SK-N-SH (cell line): ENCODE data around the gene SEPTIN2. TPM values are rescaled to one million over a fixed set of nuclear protein-coding genes. Genes with fewer than 3 reads are reported as not detected.

Experiments
- CTCF ChIA-PET: fragments of 300-600, 350-600 bp; formaldehyde crosslinking; extraction: SDS; loops from one replicate; lab custom pipeline; 2021; lab: Yijun Ruan, JAX
- POLR2A ChIA-PET: fragments of 350-600 bp; sonication (Branson Sonifier 250); formaldehyde crosslinking; extraction: SDS; loops from one replicate; lab custom pipeline; 2020; ENCODE audit warnings: antibody characterized with exemption, inconsistent platforms; lab: Yijun Ruan, JAX
- DNase-seq: peaks from one replicate; pipeline ENCODE4 v3.0.0; 2012
- H2AFZ ChIP-seq: fragments of 200-600 bp; sonication (generic); 2 replicates; pipeline ENCODE4 v1.8.1; 2016; ENCODE audit warnings: antibody characterized with exemption, mild to moderate bottlenecking, low read depth
- H3F3A ChIP-seq: fragments of 200-600 bp; sonication (generic); replicated peaks from 2 replicates; pipeline ENCODE3; 2016; ENCODE audit warnings: antibody characterized with exemption, mild to moderate bottlenecking; ENCODE audit not compliant: insufficient read depth
- H3K27ac ChIP-seq, 2 experiments: fragments of 200-500 bp in 1 of 2; fragments of 200-600 bp in 1 of 2; sonication (Bioruptor generic) in 1 of 2; sonication (generic), shearing (Covaris generic) in 1 of 2; 2 replicates each; pipeline versions ENCODE4 v1.5.1 to v1.6.1; 2014 to 2016; ENCODE audit warnings: low read depth in 2 of 2, inconsistent platforms in 1 of 2, low read length in 1 of 2, mild to moderate bottlenecking in 1 of 2, mixed read lengths in 1 of 2
- H3K27me3 ChIP-seq: fragments of 200-600 bp; sonication (generic), shearing (Covaris generic); 2 replicates; pipeline ENCODE4 v1.6.1; 2016; ENCODE audit warnings: mixed run types; ENCODE audit not compliant: insufficient read depth
- H3K36me3 ChIP-seq, 2 experiments: fragments of 200-500 bp in 1 of 2; fragments of 200-600 bp in 1 of 2; sonication (Bioruptor generic) in 1 of 2; sonication (generic) in 1 of 2; replicated peaks in 1 of 2; 2 replicates each; pipeline versions ENCODE3 to v1.5.1; 2014 to 2016; ENCODE audit warnings: low read length in 1 of 2, mild to moderate bottlenecking in 1 of 2; ENCODE audit not compliant: insufficient read depth in 2 of 2, control insufficient read depth in 1 of 2
- H3K4me1 ChIP-seq, 2 experiments: fragments of 200-500 bp in 1 of 2; fragments of 200-600 bp in 1 of 2; sonication (Bioruptor generic) in 1 of 2; sonication (generic), shearing (Covaris generic) in 1 of 2; 2 replicates each; pipeline versions ENCODE4 v1.5.1 to v1.6.1; 2014 to 2016; ENCODE audit warnings: low read depth in 1 of 2, low read length in 1 of 2, mixed run types in 1 of 2; ENCODE audit not compliant: insufficient read depth in 2 of 2, control insufficient read depth in 1 of 2
- H3K4me2 ChIP-seq: fragments of 200-600 bp; sonication (generic), shearing (Covaris generic); 2 replicates; pipeline ENCODE4 v1.6.1; 2017; ENCODE audit warnings: mixed run types
- H3K4me3 ChIP-seq, 2 experiments: fragments of 200-500 bp in 1 of 2; fragments of 200-600 bp in 1 of 2; sonication (Bioruptor generic) in 1 of 2; sonication (generic), shearing (Covaris generic) in 1 of 2; 2 replicates each; pipeline versions ENCODE4 v1.5.1 to v1.8.1; 2014 to 2016; ENCODE audit warnings: low read depth in 2 of 2, inconsistent platforms in 1 of 2, low read length in 1 of 2, mild to moderate bottlenecking in 1 of 2, mixed read lengths in 1 of 2, moderate library complexity in 1 of 2
- H3K79me2 ChIP-seq: fragments of 200-600 bp; sonication (generic); 2 replicates; pipeline ENCODE4 v1.8.1; 2017; ENCODE audit warnings: mild to moderate bottlenecking; ENCODE audit not compliant: insufficient read depth
- H3K9ac ChIP-seq: fragments of 200-600 bp; sonication (generic); 2 replicates; pipeline ENCODE4 v1.6.1; 2017; ENCODE audit warnings: mixed run types
- H3K9me2 ChIP-seq: fragments of 200-600 bp; sonication (generic); 2 replicates; pipeline ENCODE4 v1.6.1; 2017; ENCODE audit warnings: mixed run types
- H3K9me3 ChIP-seq: fragments of 200-600 bp; sonication (generic); 2 replicates; pipeline ENCODE4 v1.6.1; 2017; ENCODE audit warnings: mixed run types, mild to moderate bottlenecking, moderate library complexity
- H4K20me1 ChIP-seq: fragments of 200-600 bp; sonication (generic); 2 replicates; pipeline ENCODE4 v1.6.1; 2017; ENCODE audit warnings: mild to moderate bottlenecking, mixed run types; ENCODE audit not compliant: insufficient read depth
- CHD2 ChIP-seq: fragments of 150-350 bp; IDR thresholded peaks from 2 replicates; pipeline ENCODE4 v1.6.1; 2018; ENCODE audit warnings: low read length; ENCODE audit not compliant: partially characterized antibody
- CTCF ChIP-seq: fragments of 200-600 bp; sonication (generic); IDR thresholded peaks from 2 replicates; pipeline ENCODE4 v1.6.1; 2017; ENCODE audit warnings: antibody characterized with exemption, mild to moderate bottlenecking, moderate library complexity
- EP300 ChIP-seq, 2 experiments: IDR thresholded peaks; 2 replicates each; pipeline versions ENCODE4 v1.4.0 to v1.6.1; 2012; ENCODE audit warnings: borderline replicate concordance in 1 of 2, low read depth in 1 of 2, low read length in 1 of 2
- FOSL2 ChIP-seq: IDR thresholded peaks from 2 replicates; pipeline ENCODE4 v1.4.0; 2012; ENCODE audit warnings: low read depth, mild to moderate bottlenecking, moderate library complexity, borderline replicate concordance
- FOXJ3 ChIP-seq: sonication (generic); formaldehyde crosslinking; IDR thresholded peaks from 2 replicates; pipeline ENCODE4 v1.5.1; 2020; ENCODE audit warnings: mild to moderate bottlenecking, missing genetic modification reagents
- GATA2 ChIP-seq: sonication (generic); formaldehyde crosslinking; IDR thresholded peaks from 2 replicates; pipeline ENCODE4 v1.5.0; 2020; ENCODE audit warnings: mild to moderate bottlenecking, missing genetic modification reagents
- MEF2A ChIP-seq: IDR thresholded peaks from 2 replicates; pipeline ENCODE4 v1.4.0; 2012; ENCODE audit warnings: low read depth, borderline replicate concordance
- NFIC ChIP-seq: IDR thresholded peaks from 2 replicates; pipeline ENCODE4 v1.4.0; 2012; ENCODE audit warnings: borderline replicate concordance
- NRF1 ChIP-seq: IDR thresholded peaks from 2 replicates; pipeline ENCODE4 v1.6.1; 2012; ENCODE audit warnings: low read depth, mild to moderate bottlenecking, low read length
- POLR2AphosphoS5 ChIP-seq: IDR thresholded peaks from 2 replicates; pipeline ENCODE4 v1.6.1; 2012; ENCODE audit warnings: low read depth, low read length
- REST ChIP-seq: IDR thresholded peaks from 2 replicates; pipeline ENCODE4 v1.6.1; 2012; ENCODE audit warnings: mild to moderate bottlenecking, low read depth, low read length, moderate library complexity
- RXRA ChIP-seq: IDR thresholded peaks from 2 replicates; pipeline ENCODE4 v1.4.0; 2012; ENCODE audit warnings: low read depth, mild to moderate bottlenecking, borderline replicate concordance
- SIN3A ChIP-seq: IDR thresholded peaks from 2 replicates; pipeline ENCODE4 v1.6.1; 2012; ENCODE audit warnings: low read depth, mild to moderate bottlenecking, low read length, moderate library complexity, borderline replicate concordance
- SMC3 ChIP-seq: IDR thresholded peaks from 2 replicates; pipeline ENCODE4 v1.6.1; 2012; ENCODE audit warnings: low read depth, low read length, improper control_type of control experiment
- TCF12 ChIP-seq: IDR thresholded peaks from 2 replicates; pipeline ENCODE4 v1.4.0; 2012
- TEAD4 ChIP-seq: IDR thresholded peaks from 2 replicates; pipeline ENCODE4 v1.4.0; 2012; ENCODE audit warnings: mild to moderate bottlenecking, borderline replicate concordance; ENCODE audit not compliant: insufficient read depth
- USF1 ChIP-seq: IDR thresholded peaks from 2 replicates; pipeline ENCODE4 v1.4.0; 2012; ENCODE audit warnings: low read depth, borderline replicate concordance
- YY1 ChIP-seq: IDR thresholded peaks from 2 replicates; pipeline ENCODE4 v1.4.0; 2012; ENCODE audit warnings: low read depth, mild to moderate bottlenecking
- WGBS: methylation state at CpG from one replicate; pipeline ENCODE4 v1.1.6; 2017; ENCODE audit warnings: low lambda C conversion rate; 5-methylcytosine and 5-hydroxymethylcytosine counted together
- polyA plus RNA-seq, 3 experiments: library from polyadenylated mRNA; depleted of rRNA; stranded (reverse); fragments of >200 nt; gene quantifications; 2 replicates each; pipeline ENCODE4 v1.2.3, GENCODE V29; 2012
- TF ChIP-seq, protein P1 (sequence below): IDR thresholded peaks from 2 replicates; pipeline ENCODE4 v1.4.0; 2012; ENCODE audit warnings: low read depth

The SEPTIN2 gene
- polyA plus RNA-seq, 1 of the 3 experiments (the other 2 are of a cell fraction) = 226 TPM

DNA sequence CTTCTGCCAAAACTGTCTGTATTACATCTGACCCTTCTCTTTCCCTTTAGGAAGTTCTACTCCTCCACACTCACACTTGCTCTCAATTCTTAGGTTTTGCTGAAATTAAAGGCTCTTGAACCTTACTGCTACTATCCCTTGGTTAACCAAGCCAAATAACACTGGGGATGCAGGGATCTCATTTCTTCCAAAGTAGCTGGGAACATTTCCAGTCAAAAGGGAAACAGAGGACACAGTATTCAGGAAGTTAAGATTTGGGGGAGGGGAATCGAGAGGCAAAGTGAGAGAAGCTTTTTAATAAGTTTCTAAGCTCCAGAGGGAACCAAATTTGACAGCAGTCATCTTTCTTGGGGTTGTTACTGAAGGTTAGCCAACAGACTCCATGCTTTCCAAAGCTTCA, 6.2 kb downstream of the SEPTIN2 start:
- Histone ChIP-seq H3K9me3 (no peaks in the 10 kb centered on the region), H2AFZ (no peak overlapping the region), H4K20me1 (peaks cover 95% of the 10 kb centered on the region), H3K4me1 (peaks cover 17 to 30% of the 10 kb centered on the region in 2 experiments; a peak in 3 of 4 replicates), H3K79me2 (peaks cover 98% of the 10 kb centered on the region), H3F3A (peaks cover under 1% of the 10 kb centered on the region), H3K27ac (no peak overlapping the region), H3K36me3 (peaks cover 40 to 80% of the 10 kb centered on the region in 2 experiments), H3K9ac (no peak overlapping the region), H3K4me3 (no peak overlapping the region), H3K9me2 (no peaks in the 10 kb centered on the region), H3K27me3 (no peaks in the 10 kb centered on the region), H3K4me2 (no peak overlapping the region)
- DNase-seq = no peak
- TF ChIP-seq EP300 (IDR thresholded peaks at IDR 0.05; ENCODE audit: borderline replicate concordance in 1 of 2, low read depth in 1 of 2, low read length in 1 of 2) (no peak), SIN3A (no peak), FOSL2 (no peak), MEF2A (no peak), SMC3 (no peak), REST (no peak), NFIC (no peak), TEAD4 (no peak), GATA2 (no peak), CTCF (no peak), USF1 (no peak), FOXJ3 (CRISPR knock-in tag) (no peak), CHD2 (no peak), NRF1 (no peak), YY1 (no peak), RXRA (no peak), POLR2AphosphoS5 (no peak), TCF12 (no peak)
- TF ChIP-seq, protein P1, sequence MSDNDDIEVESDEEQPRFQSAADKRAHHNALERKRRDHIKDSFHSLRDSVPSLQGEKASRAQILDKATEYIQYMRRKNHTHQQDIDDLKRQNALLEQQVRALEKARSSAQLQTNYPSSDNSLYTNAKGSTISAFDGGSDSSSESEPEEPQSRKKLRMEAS = no peak
- POLR2A ChIA-PET = no interaction called here
- CTCF ChIA-PET = interaction anchor here (0.7 kb wide), 1 partner anchor 9 kb away, joined by 3 read pairs; no protein-coding TSS in a partner anchor
- 100% methylated on average over 1 of the region's 1 CpG for WGBS
